ENCODE measurements around the gene CD248.
"Not testable (repeated sequence)": the region's sequence is repeated elsewhere in the genome, so short reads cannot be mapped to it uniquely, and the experiment has no call there.

The CD248 gene

GRCh38 chr11:66287211-66287888, 29.5 kb downstream of the CD248 start:
- DNase-seq = no peak

- no peak for DNase-seq
These were observed 30.1 kb downstream of the CD248 start for GRCh38 chr11:66286699-66287098.

- no peak for DNase-seq
These were observed 31.4 kb downstream of the CD248 start for GRCh38 chr11:66285250-66285947.

GRCh38 chr11:66284526-66285078, 32.2 kb downstream of the CD248 start:
- no peak for DNase-seq

- no peak for DNase-seq
These were observed 33.3 kb downstream of the CD248 start for GRCh38 chr11:66283461-66284105.

- peak; percentile 99 for DNase-seq
These were observed 34.1 kb downstream of the CD248 start for GRCh38 chr11:66282468-66283455.

- DNase-seq = no peak
These were observed 34.9 kb downstream of the CD248 start for GRCh38 chr11:66281776-66282467.

GRCh38 chr11:66281001-66281400, 35.8 kb downstream of the CD248 start:
- DNase-seq = no peak

GRCh38 chr11:66280428-66280827, 36.4 kb downstream of the CD248 start:
- no peak for DNase-seq

GRCh38 chr11:66279092-66279734, 37.6 kb downstream of the CD248 start:
- no peak for DNase-seq

GRCh38 chr11:66278363-66279091, 38.3 kb downstream of the CD248 start:
- no peak for DNase-seq

GRCh38 chr11:66277471-66278362, 39.1 kb downstream of the CD248 start, which contains the start of gene CNIH2:
TSS of gene CNIH2 (plus strand) at chr11:66278175. CDS start at chr11:66278457, 282 bp downstream.
- DNase-seq = no peak

- DNase-seq = not testable (repeated sequence)
These were observed 39.8 kb downstream of the CD248 start for GRCh38 chr11:66277064-66277463.

GRCh38 chr11:66276619-66277018, 40.2 kb downstream of the CD248 start:
- not testable (repeated sequence) for DNase-seq

GRCh38 chr11:66275984-66276612, 40.7 kb downstream of the CD248 start:
- DNase-seq = no peak

GRCh38 chr11:66275396-66275795, 41.4 kb downstream of the CD248 start:
- no peak for DNase-seq

- no peak for DNase-seq
These were observed 42.6 kb downstream of the CD248 start for GRCh38 chr11:66274219-66274618.

GRCh38 chr11:66272596-66272995, 44.2 kb downstream of the CD248 start:
- no peak for DNase-seq

GRCh38 chr11:66271816-66272215, 45.0 kb downstream of the CD248 start:
- DNase-seq = no peak
